Kidney (tissue), 14 donors: ENCODE measurements around the gene CYGB. TPM values are rescaled to one million over a fixed set of nuclear protein-coding genes. Genes with fewer than 3 reads are reported as not detected.
A peak's percentile ranks its signal among the peaks of the same experiment; 100 is the strongest.

Experiments used
- DNase-seq, 5 donors: peaks; one replicate each; pipeline ENCODE4 v3.0.0-alpha.2; 2013 to 2020
- FAIRE-seq: peaks from 2 replicates; lab custom pipeline; 2012; peaks lifted over from hg19 to GRCh38; lab: Jason Lieb, UNC
- H3K27ac ChIP-seq, 2 donors: one replicate each; pipeline ENCODE4 v1.7.0; 2013; ENCODE audit warnings: low read depth in 2 of 2, low read length in 2 of 2, inconsistent platforms in 1 of 2
- H3K27me3 ChIP-seq: one replicate; pipeline ENCODE4 v1.7.1; 2013; ENCODE audit warnings: low read length, inconsistent platforms; ENCODE audit not compliant: control insufficient read depth, insufficient read depth
- H3K36me3 ChIP-seq, 3 donors: one replicate each; pipeline versions ENCODE4 v1.7.0 to v1.7.1; 2013; ENCODE audit warnings: low read length in 3 of 3, control low read depth in 1 of 3, inconsistent platforms in 1 of 3; ENCODE audit not compliant: insufficient read depth in 3 of 3, control insufficient read depth in 2 of 3
- H3K4me1 ChIP-seq, 3 donors: one replicate each; pipeline versions ENCODE4 v1.7.0 to v1.7.1; 2013; ENCODE audit warnings: low read length in 3 of 3, inconsistent platforms in 1 of 3, low read depth in 1 of 3; ENCODE audit not compliant: control insufficient read depth in 2 of 3, insufficient read depth in 2 of 3
- H3K4me3 ChIP-seq, 3 donors: one replicate each; pipeline versions ENCODE4 v1.7.0 to v1.8.1; 2013; ENCODE audit warnings: low read length in 3 of 3, control low read depth in 1 of 3, inconsistent platforms in 1 of 3
- H3K9ac ChIP-seq, 3 donors: one replicate each; pipeline versions ENCODE4 v1.7.0 to v1.7.1; 2013; ENCODE audit warnings: low read length in 3 of 3, control low read depth in 1 of 3, inconsistent platforms in 1 of 3
- H3K9me3 ChIP-seq, 3 donors: one replicate each; pipeline versions ENCODE4 v1.7.0 to v1.7.1; 2013; ENCODE audit warnings: low read length in 3 of 3, control low read depth in 1 of 3, inconsistent platforms in 1 of 3; ENCODE audit not compliant: control insufficient read depth in 2 of 3, insufficient read depth in 1 of 3
- CTCF ChIP-seq: IDR thresholded peaks from 3 replicates; pipeline ENCODE4 v1.5.1; 2012; ENCODE audit warnings: mild to moderate bottlenecking, moderate library complexity, borderline replicate concordance; ENCODE audit not compliant: insufficient read depth; ENCODE audit errors: extremely low read depth
- intact Hi-C: fragments of 100-400 bp; cut with DNase I; formaldehyde crosslinking; loops from one replicate; pipeline ENCODE4 v1.11.1; 2022
- polyA plus RNA-seq: library from polyadenylated mRNA; stranded (reverse); fragments of 350-450 nt; fragmentation: Illumina TruSeq; extraction: RNeasy Lipid Tissue Mini Kit (QIAGEN cat#74804); gene quantifications from one replicate; pipeline ENCODE4 v1.2.3, GENCODE V29; 2014; ENCODE audit warnings: low read depth, low replicate concordance; ENCODE audit not compliant: insufficient read depth
- total RNA-seq: library from RNA; stranded (reverse); fragmentation: NEBNext Ultra II Directional; extraction: Animal tissue kit (Norgen Biotek cat#: 25700); gene quantifications from one replicate; pipeline ENCODE4 v1.2.1, GENCODE V29; 2021
- donor health status: control.
- donor health status: control.
- donor health status: control.
- donor health status: control.
- donor health status: control.
- donor health status: DM: yes; HTN: yes; CAD: no.
- donor health status: Normal renal cell carcinoma (clear cell type).

Gene CYGB
- total and polyA plus RNA-seq, 2 donors from 2014 or later, result 6.7 to 12.6 TPM

- no peak for FAIRE-seq
- H3K27me3 ChIP-seq, result no peaks in the 10 kb centered on the region
- intact Hi-C loops, result no loop called here
- H3K4me1 ChIP-seq, result peaks cover 0 to 45% (median 21%) of the 10 kb centered on the region in 3 donors
- TF ChIP-seq CTCF, result no peak
- no peaks in the 10 kb centered on the region for H3K9me3 ChIP-seq
- H3K27ac ChIP-seq, result peak overlapping the region; percentile 62 to 89
- H3K9ac ChIP-seq, result peak overlapping the region in 1 of 3 donors; percentile 53
- DNase-seq, result peak; percentile 79 to 96 (median 85)
- no peaks in the 10 kb centered on the region for H3K36me3 ChIP-seq
- peak overlapping the region in 1 of 3 donors; percentile 23 for H3K4me3 ChIP-seq
Observed at GRCh38 chr17:76497979-76498875, 39.3 kb downstream of the CYGB start.

- intact Hi-C loops, result no loop called here
- H3K36me3 ChIP-seq, result no peaks in the 10 kb centered on the region
- peak overlapping the region in 1 of 3 donors; percentile 53 for H3K9ac ChIP-seq
- peak overlapping the region; percentile 62 to 89 for H3K27ac ChIP-seq
- no peak overlapping the region for H3K4me3 ChIP-seq
- no peaks in the 10 kb centered on the region for H3K9me3 ChIP-seq
- no peaks in the 10 kb centered on the region for H3K27me3 ChIP-seq
- peaks cover 0 to 49% (median 24%) of the 10 kb centered on the region in 3 donors for H3K4me1 ChIP-seq
- no peak for TF ChIP-seq CTCF
- DNase-seq, result no peak
- no peak for FAIRE-seq
Observed at GRCh38 chr17:76497699-76497978, 39.9 kb downstream of the CYGB start.

- DNase-seq (no peak), FAIRE-seq (no peak)
- intact Hi-C loops, result no loop called here
- Histone ChIP-seq H3K36me3 (no peaks in the 10 kb centered on the region), H3K9ac (no peak overlapping the region), H3K27ac (no peak overlapping the region), H3K27me3 (no peaks in the 10 kb centered on the region), H3K4me1 (peaks cover 0 to 45% (median 24%) of the 10 kb centered on the region in 3 donors), H3K4me3 (no peak overlapping the region), H3K9me3 (no peaks in the 10 kb centered on the region)
- no peak for TF ChIP-seq CTCF
Observed at GRCh38 chr17:76496464-76496863, 41.0 kb downstream of the CYGB start.
